HG02884 (cell line): ENCODE results near the gene IL1RAPL1.

Experiments
- ATAC-seq: cut with Tn5 transposase; IDR thresholded peaks from one replicate; pipeline ENCODE4 v1.9.1; 2021; ENCODE audit warnings: mild to moderate bottlenecking, moderate library complexity; ENCODE audit not compliant: unreplicated experiment

IL1RAPL1 gene

GRCh38 chrX:29617725-29618124 lies 1030.5 kb downstream of the IL1RAPL1 start:
- ATAC-seq, result no peak

- peak; percentile 51 for ATAC-seq
Measured at GRCh38 chrX:29627833-29628232, 1040.6 kb downstream of the IL1RAPL1 start.

GRCh38 chrX:29634516-29634915 lies 1047.3 kb downstream of the IL1RAPL1 start:
- no peak for ATAC-seq

- ATAC-seq, result no peak
Measured at GRCh38 chrX:29636331-29636730, 1049.1 kb downstream of the IL1RAPL1 start.

- ATAC-seq, result no peak
Measured at GRCh38 chrX:29640106-29640505, 1052.9 kb downstream of the IL1RAPL1 start.

GRCh38 chrX:29641461-29641860 lies 1054.2 kb downstream of the IL1RAPL1 start:
- ATAC-seq, result no peak

- ATAC-seq, result no peak
Measured at GRCh38 chrX:29643181-29643580, 1055.9 kb downstream of the IL1RAPL1 start.

GRCh38 chrX:29648161-29648560 lies 1060.9 kb downstream of the IL1RAPL1 start:
- no peak for ATAC-seq

GRCh38 chrX:29652484-29652883 lies 1065.2 kb downstream of the IL1RAPL1 start:
- no peak for ATAC-seq

- ATAC-seq, result no peak
Measured at GRCh38 chrX:29653721-29654120, 1066.5 kb downstream of the IL1RAPL1 start.

- ATAC-seq, result no peak
Measured at GRCh38 chrX:29659911-29660310, 1072.7 kb downstream of the IL1RAPL1 start.

GRCh38 chrX:29661290-29661689 lies 1074.0 kb downstream of the IL1RAPL1 start:
- ATAC-seq, result no peak

GRCh38 chrX:29662101-29662500 lies 1074.9 kb downstream of the IL1RAPL1 start:
- no peak for ATAC-seq

GRCh38 chrX:29662759-29663503 lies 1075.7 kb downstream of the IL1RAPL1 start:
- ATAC-seq, result peak; percentile 69

GRCh38 chrX:29665532-29665931 lies 1078.3 kb downstream of the IL1RAPL1 start:
- no peak for ATAC-seq

- ATAC-seq, result no peak
Measured at GRCh38 chrX:29666366-29666765, 1079.1 kb downstream of the IL1RAPL1 start.

- no peak for ATAC-seq
Measured at GRCh38 chrX:29671421-29671820, 1084.2 kb downstream of the IL1RAPL1 start.

- no peak for ATAC-seq
Measured at GRCh38 chrX:29687687-29688086, 1100.4 kb downstream of the IL1RAPL1 start.

- ATAC-seq, result no peak
Measured at GRCh38 chrX:29690061-29690460, 1102.8 kb downstream of the IL1RAPL1 start.

GRCh38 chrX:29691044-29691443 lies 1103.8 kb downstream of the IL1RAPL1 start:
- no peak for ATAC-seq

GRCh38 chrX:29693912-29694311 lies 1106.7 kb downstream of the IL1RAPL1 start:
- ATAC-seq, result no peak

- no peak for ATAC-seq
Measured at GRCh38 chrX:29699239-29699638, 1112.0 kb downstream of the IL1RAPL1 start.

- ATAC-seq, result no peak
Measured at GRCh38 chrX:29707088-29707487, 1119.8 kb downstream of the IL1RAPL1 start.
